HG03066 (cell line): ENCODE measurements around the gene ASXL1.
"Not testable (repeated sequence)": the region's sequence is repeated elsewhere in the genome, so short reads cannot be mapped to it uniquely, and the experiment has no call there.

Experiments used
- ATAC-seq: cut with Tn5 transposase; IDR thresholded peaks from one replicate; pipeline ENCODE4 v1.9.1; 2021; ENCODE audit warnings: low read depth; ENCODE audit not compliant: unreplicated experiment

The ASXL1 gene

GRCh38 chr20:32359633-32360332 is 1.7 kb downstream of the ASXL1 start:
- no peak for ATAC-seq

GRCh38 chr20:32360333-32360634 is 2.2 kb downstream of the ASXL1 start:
- ATAC-seq, result no peak

- no peak for ATAC-seq
These were observed 4.8 kb downstream of the ASXL1 start for GRCh38 chr20:32362901-32363364.

GRCh38 chr20:32363492-32363891 is 5.4 kb downstream of the ASXL1 start:
- no peak for ATAC-seq

- no peak for ATAC-seq
These were observed 6.5 kb downstream of the ASXL1 start for GRCh38 chr20:32364554-32365208.

- no peak for ATAC-seq
These were observed 7.4 kb downstream of the ASXL1 start for GRCh38 chr20:32365564-32365963.

- no peak for ATAC-seq
These were observed 8.2 kb downstream of the ASXL1 start for GRCh38 chr20:32366380-32366779.

- ATAC-seq, result no peak
These were observed 10.2 kb downstream of the ASXL1 start for GRCh38 chr20:32368323-32368722.

- no peak for ATAC-seq
These were observed 10.8 kb downstream of the ASXL1 start for GRCh38 chr20:32368925-32369324.

- ATAC-seq, result no peak
These were observed 12.8 kb downstream of the ASXL1 start for GRCh38 chr20:32370897-32371296.

- ATAC-seq, result no peak
These were observed 20.3 kb downstream of the ASXL1 start for GRCh38 chr20:32378461-32378860.

- not testable (repeated sequence) for ATAC-seq
These were observed 21.9 kb downstream of the ASXL1 start for GRCh38 chr20:32380037-32380436.

- ATAC-seq, result no peak
These were observed 22.6 kb downstream of the ASXL1 start for GRCh38 chr20:32380745-32381144.

- ATAC-seq, result no peak
These were observed 24.2 kb downstream of the ASXL1 start for GRCh38 chr20:32382102-32382950.

- not testable (repeated sequence) for ATAC-seq
These were observed 25.3 kb downstream of the ASXL1 start for GRCh38 chr20:32383441-32383840.

- ATAC-seq, result no peak
These were observed 27.4 kb downstream of the ASXL1 start for GRCh38 chr20:32385541-32385940.

GRCh38 chr20:32386091-32386490 is 28.0 kb downstream of the ASXL1 start:
- ATAC-seq, result no peak

GRCh38 chr20:32387252-32387651 is 29.1 kb downstream of the ASXL1 start:
- ATAC-seq, result no peak

GRCh38 chr20:32391003-32391402 is 32.9 kb downstream of the ASXL1 start:
- ATAC-seq, result no peak

GRCh38 chr20:32395066-32395465 is 36.9 kb downstream of the ASXL1 start:
- no peak for ATAC-seq

GRCh38 chr20:32396646-32397160 is 38.6 kb downstream of the ASXL1 start:
- no peak for ATAC-seq
